ENCODE results near the gene POLR2F. TPM values are rescaled to one million over a fixed set of nuclear protein-coding genes. Genes with fewer than 3 reads are reported as not detected.

POLR2F gene
- total RNA-seq, 1 donor from 2014 or later = 23.7 TPM

GRCh38 chr22:37965940-37966664, 12.6 kb downstream of the POLR2F start:
- FAIRE-seq (peak; percentile 36), DNase-seq (ENCODE audit: low read depth) (no peak)
- H3K27me3 ChIP-seq (ENCODE audit: control insufficient read depth, insufficient read depth, low read length) = no peaks in the 10 kb centered on the region
- TF ChIP-seq CTCF (IDR thresholded peaks at IDR 0.05; ENCODE audit: insufficient read depth, low read length, severe bottlenecking) = no peak
- no peak overlapping the region for H3K4me3 ChIP-seq (ENCODE audit: low read depth, low read length)
- peaks cover 33% of the 10 kb centered on the region for H3K36me3 ChIP-seq (ENCODE audit: control insufficient read depth, insufficient read depth, low read length)

DNA sequence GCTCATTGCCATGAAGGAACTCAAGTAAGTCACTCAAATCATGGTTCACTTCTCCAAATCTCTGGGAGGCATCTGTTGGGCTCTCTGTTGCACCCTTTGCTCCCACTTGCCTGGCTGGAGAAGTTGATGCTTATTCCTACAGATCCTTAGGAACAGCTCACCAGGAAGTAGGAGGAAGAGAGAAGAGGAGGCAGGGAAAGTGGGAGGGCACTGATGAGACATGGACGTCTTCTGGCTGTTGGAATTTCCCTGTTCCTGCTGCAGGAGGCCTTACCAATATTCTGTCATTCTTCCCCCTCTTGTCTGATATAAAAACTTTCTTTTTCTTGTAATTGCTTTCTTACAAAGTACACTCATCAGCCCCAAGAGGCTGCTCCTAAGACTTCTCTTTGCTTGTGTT, 13.6 kb downstream of the POLR2F start:
- FAIRE-seq = no peak

GRCh38 chr22:37967637-37968451, 14.3 kb downstream of the POLR2F start:
- FAIRE-seq (no peak), DNase-seq (ENCODE audit: low read depth) (no peak)
- TF ChIP-seq CTCF (IDR thresholded peaks at IDR 0.05; ENCODE audit: insufficient read depth, low read length, severe bottlenecking) = no peak
- Histone ChIP-seq H3K27me3 (ENCODE audit: control insufficient read depth, insufficient read depth, low read length) (no peaks in the 10 kb centered on the region), H3K4me3 (ENCODE audit: low read depth, low read length) (no peak overlapping the region), H3K36me3 (ENCODE audit: control insufficient read depth, insufficient read depth, low read length) (peaks cover 29% of the 10 kb centered on the region)

More for the DNA sequence above, 13.6 kb downstream of the POLR2F start:
- Histone ChIP-seq H3K4me3 (ENCODE audit: low read depth, low read length) (no peak overlapping the region), H3K36me3 (ENCODE audit: control insufficient read depth, insufficient read depth, low read length) (peaks cover 27% of the 10 kb centered on the region), H3K27me3 (ENCODE audit: control insufficient read depth, insufficient read depth, low read length) (no peaks in the 10 kb centered on the region)
- no peak for TF ChIP-seq CTCF (IDR thresholded peaks at IDR 0.05; ENCODE audit: insufficient read depth, low read length, severe bottlenecking)
- no peak for DNase-seq (ENCODE audit: low read depth)

GRCh38 chr22:37968452-37969251, 15.2 kb downstream of the POLR2F start:
- DNase-seq (ENCODE audit: low read depth) (no peak), FAIRE-seq (no peak)
- no peak overlapping the region for H3K4me3 ChIP-seq (ENCODE audit: low read depth, low read length)
- peaks cover 26% of the 10 kb centered on the region for H3K36me3 ChIP-seq (ENCODE audit: control insufficient read depth, insufficient read depth, low read length)
- no peak for TF ChIP-seq CTCF (IDR thresholded peaks at IDR 0.05; ENCODE audit: insufficient read depth, low read length, severe bottlenecking)
- H3K27me3 ChIP-seq (ENCODE audit: control insufficient read depth, insufficient read depth, low read length) = no peaks in the 10 kb centered on the region

DNA sequence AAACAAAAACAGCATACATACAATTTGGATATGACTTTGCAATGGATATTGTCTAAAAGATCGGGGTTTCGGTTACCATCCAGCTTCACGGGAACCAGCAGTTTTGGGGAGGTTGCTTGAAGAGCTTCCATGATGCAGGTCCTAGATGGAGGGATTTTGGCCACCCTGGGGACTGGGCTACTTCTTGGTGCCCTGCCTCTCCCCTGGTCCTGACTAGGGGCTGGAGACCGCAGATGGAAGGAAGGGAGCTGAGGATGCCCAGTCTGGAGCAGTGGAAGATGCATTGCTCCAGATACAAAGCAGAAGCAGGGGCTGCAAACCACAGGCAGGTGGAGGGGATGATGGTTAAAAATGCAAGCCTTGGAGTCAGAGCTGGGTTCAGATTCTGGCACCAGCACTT, 17.4 kb downstream of the POLR2F start:
- H3K27me3 ChIP-seq (ENCODE audit: control insufficient read depth, insufficient read depth, low read length) = no peaks in the 10 kb centered on the region
- DNase-seq (ENCODE audit: low read depth) (no peak), FAIRE-seq (no peak)
- H3K4me3 ChIP-seq (ENCODE audit: low read depth, low read length) = no peak overlapping the region
- no peak for TF ChIP-seq CTCF (IDR thresholded peaks at IDR 0.05; ENCODE audit: insufficient read depth, low read length, severe bottlenecking)
- H3K36me3 ChIP-seq (ENCODE audit: control insufficient read depth, insufficient read depth, low read length) = peaks cover 22% of the 10 kb centered on the region

All from bronchial epithelial cell (primary cell).